HG03045 (cell line): ENCODE data around the gene TMEM187.

ENCODE experiments used
- ATAC-seq: cut with Tn5 transposase; IDR thresholded peaks from one replicate; pipeline ENCODE4 v1.9.1; 2021; ENCODE audit warnings: mild to moderate bottlenecking, moderate library complexity; ENCODE audit not compliant: unreplicated experiment

The TMEM187 gene

GRCh38 chrX:154032653-154033052, 60.1 kb downstream of the TMEM187 start:
- no peak for ATAC-seq
